Aorta (tissue), 5 donors: ENCODE data around the gene ACOT7. TPM values are rescaled to one million over a fixed set of nuclear protein-coding genes. Genes with fewer than 3 reads are reported as not detected.
A peak's percentile ranks its signal among the peaks of the same experiment; 100 is the strongest.

Experiments
- ATAC-seq: fragments of 200-7000 bp; cut with Tn5 transposase; one replicate; pipeline ENCODE4 v1.9.1; 2022; ENCODE audit warnings: moderate library complexity; ENCODE audit not compliant: low FRiP score
- DNase-seq, 2 donors: peaks; one replicate each; pipeline ENCODE4 v3.0.0-alpha.2; 2020
- H3K27ac ChIP-seq, 2 donors: one replicate each; pipeline ENCODE4 v1.5.1; 2013; ENCODE audit warnings: low read length in 2 of 2, mild to moderate bottlenecking in 2 of 2, moderate library complexity in 2 of 2, control low read depth in 1 of 2, inconsistent platforms in 1 of 2, low read depth in 1 of 2
- H3K27me3 ChIP-seq, 2 donors: one replicate each; pipeline ENCODE4 v1.6.1; 2013; ENCODE audit warnings: control low read depth in 1 of 2, low read length in 1 of 2, mild to moderate bottlenecking in 1 of 2, moderate library complexity in 1 of 2; ENCODE audit not compliant: insufficient read depth in 2 of 2, control insufficient read depth in 1 of 2
- H3K36me3 ChIP-seq, 2 donors: one replicate each; pipeline ENCODE4 v1.6.1; 2013; ENCODE audit warnings: control low read depth in 1 of 2, low read length in 1 of 2, mild to moderate bottlenecking in 1 of 2; ENCODE audit not compliant: insufficient read depth in 2 of 2, control insufficient read depth in 1 of 2
- H3K4me1 ChIP-seq, 2 donors: one replicate each; pipeline ENCODE4 v1.6.1; 2013; ENCODE audit warnings: low read length in 2 of 2, control low read depth in 1 of 2, mild to moderate bottlenecking in 1 of 2, moderate library complexity in 1 of 2; ENCODE audit not compliant: insufficient read depth in 2 of 2, control insufficient read depth in 1 of 2
- H3K4me3 ChIP-seq, 2 donors: one replicate each; pipeline ENCODE4 v1.5.1; 2013; ENCODE audit warnings: low read length in 2 of 2, control low read depth in 1 of 2, mild to moderate bottlenecking in 1 of 2
- H3K9me3 ChIP-seq: one replicate; pipeline ENCODE4 v1.6.1; 2013; ENCODE audit warnings: mild to moderate bottlenecking, low read length; ENCODE audit not compliant: control insufficient read depth
- WGBS, 2 donors: extraction: QIAGEN DNeasy Blood & Tissue Kit; methylation state at CpG; one replicate each; pipeline ENCODE4 v1.1.7; 2013; 5-methylcytosine and 5-hydroxymethylcytosine counted together
- intact Hi-C, 2 donors: fragments of 100-400 bp; cut with DNase I; formaldehyde crosslinking; loops; one replicate each; pipeline versions ENCODE4 v1.14.2 to v1.15.0; 2022
- polyA plus RNA-seq, 2 donors: library from polyadenylated mRNA; stranded (reverse); fragments of 200-250 nt; gene quantifications; one replicate each; pipeline ENCODE4 v1.2.3, GENCODE V29; 2013
- total RNA-seq, 2 donors: library from RNA; stranded (reverse); fragmentation: NEBNext Ultra II Directional; extraction: Animal tissue kit (Norgen Biotek cat#: 25700); gene quantifications; one replicate each; pipeline ENCODE4 v1.2.1, GENCODE V29; 2021
- donor health status: healthy with polysubstance abuse.
- donor health status: Bipolar disorder and iron deficiency.
- donor health status: DM: no; HTN: no; CAD: no.
- donor health status: DM: no; HTN: no; CAD: no.
- donor health status: DM: yes; HTN: yes; CAD: no.

The ACOT7 gene
- total and polyA plus RNA-seq, 4 donors, result 12.5 to 22.6 (median 17.6) TPM

GRCh38 chr1:6353955-6354658 is 39.5 kb downstream of the ACOT7 start:
- Histone ChIP-seq H3K27me3 (no peaks in the 10 kb centered on the region), H3K27ac (no peak overlapping the region), H3K4me1 (peaks cover 0 to 2% of the 10 kb centered on the region in 2 donors), H3K9me3 (no peaks in the 10 kb centered on the region), H3K4me3 (no peak overlapping the region), H3K36me3 (no peaks in the 10 kb centered on the region)
- no peak for DNase-seq
- intact Hi-C loops, result no loop called here
- WGBS, 2 donors, result 14 to 19% methylated on average over 14 of the region's 14 CpGs
- ATAC-seq, result no peak

GRCh38 chr1:6353619-6353954 is 40.0 kb downstream of the ACOT7 start:
- H3K27ac ChIP-seq, result no peak overlapping the region
- 4 to 14% methylated on average over 6 of the region's 6 CpGs for WGBS, 2 donors

GRCh38 chr1:6352138-6352563 is 41.4 kb downstream of the ACOT7 start:
- no peak overlapping the region for H3K27ac ChIP-seq
- no peaks in the 10 kb centered on the region for H3K36me3 ChIP-seq
- H3K4me3 ChIP-seq, result no peak overlapping the region
- ATAC-seq, result no peak
- H3K9me3 ChIP-seq, result no peaks in the 10 kb centered on the region
- no peak for DNase-seq
- H3K4me1 ChIP-seq, result peaks cover 0 to 2% of the 10 kb centered on the region in 2 donors
- intact Hi-C loops, result no loop called here
- WGBS, 2 donors, result 58 to 60% methylated on average over 3 of the region's 3 CpGs
- no peaks in the 10 kb centered on the region for H3K27me3 ChIP-seq

More at GRCh38 chr1:6353619-6353954, 40.0 kb downstream of the ACOT7 start:
- intact Hi-C loops, result no loop called here
- no peak for DNase-seq
- H3K36me3 ChIP-seq, result no peaks in the 10 kb centered on the region
- ATAC-seq, result no peak
- H3K27me3 ChIP-seq, result no peaks in the 10 kb centered on the region
- no peak overlapping the region for H3K4me3 ChIP-seq
- no peaks in the 10 kb centered on the region for H3K9me3 ChIP-seq
- peaks cover 0 to 2% of the 10 kb centered on the region in 2 donors for H3K4me1 ChIP-seq

- H3K27ac ChIP-seq, result no peak overlapping the region
- DNase-seq (no peak), ATAC-seq (no peak)
- intact Hi-C loops, result no loop called here
- H3K36me3 ChIP-seq, result no peaks in the 10 kb centered on the region
- H3K9me3 ChIP-seq, result no peaks in the 10 kb centered on the region
- WGBS, 2 donors, result 46 to 50% methylated on average over 15 of the region's 15 CpGs
- no peak overlapping the region for H3K4me3 ChIP-seq
- no peaks in the 10 kb centered on the region for H3K27me3 ChIP-seq
- H3K4me1 ChIP-seq, result peaks cover 0 to 2% of the 10 kb centered on the region in 2 donors
These were observed 42.0 kb downstream of the ACOT7 start for GRCh38 chr1:6351480-6352137.

GRCh38 chr1:6350416-6351088 is 43.0 kb downstream of the ACOT7 start:
- WGBS, 2 donors, result 36 to 40% methylated on average over 15 of the region's 15 CpGs
- peak; percentile 69 to 85 for DNase-seq
- H3K9me3 ChIP-seq, result no peaks in the 10 kb centered on the region
- H3K4me3 ChIP-seq, result no peak overlapping the region
- H3K4me1 ChIP-seq, result peaks cover 0 to 2% of the 10 kb centered on the region in 2 donors
- no peaks in the 10 kb centered on the region for H3K36me3 ChIP-seq
- no peak for ATAC-seq
- H3K27ac ChIP-seq, result no peak overlapping the region
- intact Hi-C loops, result no loop called here
- H3K27me3 ChIP-seq, result no peaks in the 10 kb centered on the region

- no peak overlapping the region for H3K4me3 ChIP-seq
- H3K27ac ChIP-seq, result no peak overlapping the region
- no peaks in the 10 kb centered on the region for H3K27me3 ChIP-seq
- peaks cover 0 to 2% of the 10 kb centered on the region in 2 donors for H3K4me1 ChIP-seq
- DNase-seq, result no peak
- no peaks in the 10 kb centered on the region for H3K36me3 ChIP-seq
- no peaks in the 10 kb centered on the region for H3K9me3 ChIP-seq
- ATAC-seq, result no peak
- WGBS, 2 donors, result 96 to 97% methylated on average over 18 of the region's 18 CpGs
- intact Hi-C loops, result no loop called here
These were observed 44.2 kb downstream of the ACOT7 start for GRCh38 chr1:6349254-6349943.

GRCh38 chr1:6348511-6349191 is 44.9 kb downstream of the ACOT7 start:
- no peak overlapping the region for H3K4me3 ChIP-seq
- no peaks in the 10 kb centered on the region for H3K27me3 ChIP-seq
- H3K27ac ChIP-seq, result no peak overlapping the region
- intact Hi-C loops, result no loop called here
- H3K9me3 ChIP-seq, result no peaks in the 10 kb centered on the region
- peaks cover 0 to 1% of the 10 kb centered on the region in 2 donors for H3K4me1 ChIP-seq
- ATAC-seq, result no peak
- no peak for DNase-seq
- 87 to 91% methylated on average over 13 of the region's 13 CpGs for WGBS, 2 donors
- no peaks in the 10 kb centered on the region for H3K36me3 ChIP-seq
